GM18499 (cell line): ENCODE results near the gene GAL3ST2.
"Not testable (repeated sequence)": the region's sequence is repeated elsewhere in the genome, so short reads cannot be mapped to it uniquely, and the experiment has no call there.

Experiments used
- ATAC-seq: cut with Tn5 transposase; IDR thresholded peaks from one replicate; pipeline ENCODE4 v1.9.1; 2021; ENCODE audit warnings: moderate number of reproducible peaks; ENCODE audit not compliant: insufficient read depth, unreplicated experiment

GAL3ST2 gene

DNA sequence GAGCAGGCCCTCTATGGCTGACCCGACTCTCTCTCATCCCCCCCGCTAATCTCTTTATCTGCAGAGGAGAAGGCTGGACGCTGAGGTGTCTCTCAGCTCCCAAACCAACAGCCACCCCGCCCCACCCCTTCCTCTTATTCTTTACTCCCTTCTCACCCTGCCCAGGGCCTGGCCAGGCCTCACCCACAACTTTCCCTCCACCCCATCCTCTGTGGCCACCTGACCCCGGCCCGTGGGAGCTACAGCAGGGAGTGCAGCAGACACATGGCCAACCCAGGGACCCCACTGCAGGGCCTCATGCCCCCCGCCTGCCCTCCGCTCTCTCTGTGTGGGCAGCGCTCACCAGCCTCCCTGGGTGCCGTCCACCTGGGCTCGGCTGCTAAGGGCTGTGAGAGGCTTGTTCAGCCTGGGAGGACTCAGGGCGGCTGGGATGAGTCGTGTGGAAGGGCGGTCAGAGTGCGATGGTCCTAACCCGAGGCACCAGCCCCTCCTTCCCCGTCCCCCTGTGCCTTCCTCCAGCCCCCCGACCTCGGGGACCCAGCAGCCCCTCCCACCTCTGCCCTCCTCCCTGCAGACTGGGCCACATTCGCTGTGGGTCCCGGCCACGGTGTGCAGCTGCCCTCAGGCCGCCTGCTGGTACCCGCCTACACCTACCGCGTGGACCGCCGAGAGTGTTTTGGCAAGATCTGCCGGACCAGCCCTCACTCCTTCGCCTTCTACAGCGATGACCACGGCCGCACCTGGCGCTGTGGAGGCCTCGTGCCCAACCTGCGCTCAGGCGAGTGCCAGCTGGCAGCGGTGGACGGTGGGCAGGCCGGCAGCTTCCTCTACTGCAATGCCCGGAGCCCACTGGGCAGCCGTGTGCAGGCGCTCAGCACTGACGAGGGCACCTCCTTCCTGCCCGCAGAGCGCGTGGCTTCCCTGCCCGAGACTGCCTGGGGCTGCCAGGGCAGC lies 39.1 kb downstream of the GAL3ST2 start:
- no peak for ATAC-seq

DNA sequence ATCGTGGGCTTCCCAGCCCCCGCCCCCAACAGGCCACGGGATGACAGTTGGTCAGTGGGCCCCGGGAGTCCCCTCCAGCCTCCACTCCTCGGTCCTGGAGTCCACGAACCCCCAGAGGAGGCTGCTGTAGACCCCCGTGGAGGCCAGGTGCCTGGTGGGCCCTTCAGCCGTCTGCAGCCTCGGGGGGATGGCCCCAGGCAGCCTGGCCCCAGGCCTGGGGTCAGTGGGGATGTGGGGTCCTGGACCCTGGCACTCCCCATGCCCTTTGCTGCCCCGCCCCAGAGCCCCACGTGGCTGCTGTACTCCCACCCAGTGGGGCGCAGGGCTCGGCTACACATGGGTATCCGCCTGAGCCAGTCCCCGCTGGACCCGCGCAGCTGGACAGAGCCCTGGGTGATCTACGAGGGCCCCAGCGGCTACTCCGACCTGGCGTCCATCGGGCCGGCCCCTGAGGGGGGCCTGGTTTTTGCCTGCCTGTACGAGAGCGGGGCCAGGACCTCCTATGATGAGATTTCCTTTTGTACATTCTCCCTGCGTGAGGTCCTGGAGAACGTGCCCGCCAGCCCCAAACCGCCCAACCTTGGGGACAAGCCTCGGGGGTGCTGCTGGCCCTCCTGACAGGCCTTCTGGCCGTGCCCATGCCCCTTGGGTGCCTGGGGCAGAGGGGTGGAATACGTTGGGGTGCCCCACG lies 40.0 kb downstream of the GAL3ST2 start:
- no peak for ATAC-seq

DNA sequence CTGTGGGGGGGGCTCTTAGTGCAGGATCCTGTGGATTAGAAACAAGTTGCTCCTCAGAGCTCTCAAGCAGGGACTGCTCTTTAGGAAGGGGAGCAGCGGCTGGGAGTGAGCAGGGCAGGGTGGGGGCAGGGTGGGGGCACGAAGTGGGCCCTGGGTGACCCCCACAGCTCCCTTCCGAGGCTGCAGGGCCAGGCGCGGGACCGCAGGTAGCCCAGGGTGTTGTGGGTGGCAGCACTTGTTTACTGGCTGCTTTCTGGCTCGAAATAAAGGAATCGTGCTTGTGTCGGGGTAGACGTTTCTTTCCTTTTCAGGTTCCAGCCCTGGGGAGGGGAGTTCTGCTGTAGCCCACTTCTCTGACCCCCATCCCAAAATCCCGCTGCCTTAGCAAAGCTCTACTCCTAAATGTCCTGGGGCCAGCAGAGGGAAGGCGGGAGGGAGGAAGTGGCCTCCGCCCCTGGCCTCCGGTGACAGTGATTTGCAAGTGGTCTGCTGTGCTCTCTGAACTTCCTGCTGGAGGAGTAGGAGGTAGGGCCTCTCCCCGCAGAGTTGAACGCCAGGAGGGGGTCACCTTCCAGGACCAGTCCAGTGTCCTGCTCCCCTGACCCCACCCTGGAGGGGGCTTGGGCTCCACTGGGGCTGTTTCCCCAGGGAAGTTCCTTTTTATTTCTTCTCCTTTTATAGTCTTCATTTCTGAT lies 40.7 kb downstream of the GAL3ST2 start:
- no peak for ATAC-seq

GRCh38 chr2:241817821-241818215 lies 41.2 kb downstream of the GAL3ST2 start:
- ATAC-seq, result not testable (repeated sequence)

GRCh38 chr2:241818229-241818942 lies 41.8 kb downstream of the GAL3ST2 start:
- no peak for ATAC-seq

- no peak for ATAC-seq
Observed at GRCh38 chr2:241818943-241819270, 42.3 kb downstream of the GAL3ST2 start.

- not testable (repeated sequence) for ATAC-seq
Observed at GRCh38 chr2:241819947-241820624, 43.5 kb downstream of the GAL3ST2 start.

DNA sequence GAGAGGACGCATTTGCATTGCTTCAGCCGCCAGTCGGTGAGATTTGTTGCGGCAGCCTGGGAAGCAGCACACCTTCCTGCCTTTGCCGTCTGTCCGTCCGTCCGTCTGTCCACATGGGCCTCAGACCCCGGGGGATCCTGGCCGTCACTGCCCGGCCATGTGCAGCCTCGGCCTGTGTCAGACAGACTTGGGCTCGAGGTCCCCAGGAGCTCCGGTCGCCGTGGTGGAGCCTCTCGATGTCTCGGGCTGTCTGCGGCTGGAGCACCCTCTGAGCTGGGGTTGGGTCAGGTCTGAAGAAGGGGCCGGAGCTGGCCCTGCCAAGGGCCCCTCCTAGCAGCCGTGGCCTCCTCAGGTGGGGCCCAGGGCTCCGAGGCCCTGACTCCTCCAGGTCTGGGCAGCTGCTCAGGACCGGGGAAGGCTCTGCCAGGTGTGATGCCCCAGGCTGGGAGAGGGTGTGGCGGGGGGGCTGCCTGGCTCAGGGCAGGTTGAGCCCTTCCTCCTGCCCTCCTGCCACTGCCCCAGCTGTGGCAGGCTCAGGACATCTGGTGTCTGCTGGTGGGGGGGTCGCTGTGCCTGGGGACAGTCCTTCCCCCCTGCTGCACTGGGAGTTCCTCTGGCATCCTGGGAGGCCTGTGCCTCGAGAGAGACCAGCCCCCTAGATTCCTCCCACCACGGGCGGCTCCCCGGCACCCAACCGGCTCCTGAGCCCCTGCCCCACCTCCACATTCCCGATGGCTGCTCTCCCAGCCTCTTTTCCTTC lies 44.2 kb downstream of the GAL3ST2 start:
- ATAC-seq, result no peak

- ATAC-seq, result no peak
Observed at GRCh38 chr2:241821460-241822263, 45.0 kb downstream of the GAL3ST2 start.

DNA sequence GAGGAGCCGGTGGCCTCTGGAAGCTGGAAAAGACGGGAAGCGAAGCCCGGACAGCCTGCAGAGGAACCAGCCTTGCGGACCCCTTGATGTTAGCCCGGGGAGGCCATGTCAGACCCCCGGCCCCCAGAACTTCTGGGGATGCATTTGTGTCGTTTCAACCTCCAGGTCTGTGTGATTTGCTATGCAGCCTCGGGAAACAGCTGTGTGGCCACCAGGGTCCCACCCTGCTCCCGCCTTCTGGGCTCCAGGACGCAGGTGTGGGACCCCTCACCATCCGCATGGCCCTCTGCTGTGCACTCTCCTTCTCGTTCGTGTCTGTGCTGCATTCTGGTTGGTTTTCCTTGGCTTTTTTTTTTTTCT lies 45.6 kb downstream of the GAL3ST2 start:
- ATAC-seq, result no peak

- ATAC-seq, result not testable (repeated sequence)
Observed at GRCh38 chr2:241823531-241824437, 47.2 kb downstream of the GAL3ST2 start.

DNA sequence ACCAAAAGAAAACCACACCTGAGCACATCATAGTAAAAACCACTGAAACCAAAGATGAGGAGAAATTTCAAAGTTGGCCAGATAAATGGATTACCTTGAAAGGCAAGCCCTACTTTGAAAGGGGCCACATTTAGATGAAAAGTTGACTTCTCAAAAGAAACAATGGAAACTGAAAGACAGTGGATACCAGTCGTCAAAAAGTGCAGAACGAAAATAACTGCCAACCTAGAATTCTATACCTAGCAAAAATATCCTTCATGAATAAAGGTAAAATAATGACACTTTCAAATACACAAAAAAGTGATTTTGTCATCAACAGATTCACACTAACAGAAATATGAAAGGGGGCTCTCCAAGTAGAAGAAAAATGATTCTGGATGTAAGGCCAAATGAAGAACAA lies 50.8 kb downstream of the GAL3ST2 start:
- no peak for ATAC-seq

DNA sequence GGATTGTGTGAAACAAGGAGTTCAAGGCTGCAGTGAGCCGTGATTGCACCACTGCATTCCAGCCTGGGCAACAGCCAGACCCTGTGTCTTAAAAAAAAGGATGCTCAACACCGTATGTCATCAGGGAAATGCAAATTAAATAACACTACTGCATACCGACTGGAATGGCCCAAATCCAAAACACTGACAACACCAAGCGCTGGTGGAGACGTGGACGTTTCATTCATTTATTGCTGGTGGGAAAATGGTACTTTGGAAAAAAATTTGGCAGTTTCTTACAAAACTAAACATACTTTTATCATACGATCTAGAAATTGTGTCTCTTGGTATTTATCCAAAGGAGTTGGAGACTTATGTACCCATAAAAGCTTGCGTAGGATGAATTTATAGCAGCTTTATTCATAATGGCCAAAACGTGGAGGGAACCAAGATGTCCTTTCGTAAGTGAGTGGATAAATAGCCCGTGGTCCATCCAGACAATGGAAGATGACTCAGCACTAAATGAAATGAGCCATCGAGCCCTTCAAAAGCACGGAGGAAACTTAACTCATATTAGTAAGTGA lies 56.6 kb downstream of the GAL3ST2 start:
- no peak for ATAC-seq

GRCh38 chr2:241833756-241834526 lies 57.3 kb downstream of the GAL3ST2 start:
- ATAC-seq, result not testable (repeated sequence)

DNA sequence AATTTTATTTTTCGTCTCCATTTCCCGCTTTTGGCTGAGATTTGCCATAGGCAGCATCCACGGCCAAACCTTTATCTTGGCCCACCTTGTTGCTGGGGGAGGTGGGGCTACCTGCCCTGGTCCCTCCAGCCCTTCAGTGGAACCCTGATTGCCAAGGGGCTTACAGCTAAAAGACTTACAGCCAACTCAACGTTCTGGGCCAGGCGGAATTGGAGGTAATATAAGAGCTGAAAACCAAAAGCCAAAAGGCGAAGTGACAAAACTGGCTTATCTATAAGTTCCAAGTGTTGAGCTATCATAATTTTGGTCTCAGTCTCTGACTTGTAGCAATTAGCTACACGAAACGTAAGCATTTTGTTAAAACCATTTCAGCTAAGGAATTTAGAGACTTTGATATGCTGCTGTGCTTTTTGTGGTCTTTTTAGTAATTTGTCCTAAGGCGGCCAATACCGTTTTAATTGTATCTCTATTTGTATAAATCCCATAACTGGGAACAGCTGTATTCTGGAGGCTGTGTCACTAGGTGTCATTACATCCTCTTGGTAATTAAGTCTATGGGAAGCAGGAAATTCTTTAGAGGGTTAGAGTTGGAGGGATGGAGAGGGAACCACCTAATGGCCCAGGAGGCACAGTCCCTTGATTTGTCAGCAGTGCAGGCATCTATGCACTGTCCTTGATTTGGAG lies 58.0 kb downstream of the GAL3ST2 start:
- no peak for ATAC-seq

GRCh38 chr2:241835611-241836010 lies 59.0 kb downstream of the GAL3ST2 start:
- ATAC-seq, result no peak
